GM21381 (cell line): ENCODE results near the gene TRIM77.
"Not testable (repeated sequence)": the region's sequence is repeated elsewhere in the genome, so short reads cannot be mapped to it uniquely, and the experiment has no call there.

Experiments used
- ATAC-seq: cut with Tn5 transposase; IDR thresholded peaks from one replicate; pipeline ENCODE4 v1.9.1; 2021; ENCODE audit warnings: mild to moderate bottlenecking, moderate library complexity; ENCODE audit not compliant: unreplicated experiment

Gene TRIM77, protein sequence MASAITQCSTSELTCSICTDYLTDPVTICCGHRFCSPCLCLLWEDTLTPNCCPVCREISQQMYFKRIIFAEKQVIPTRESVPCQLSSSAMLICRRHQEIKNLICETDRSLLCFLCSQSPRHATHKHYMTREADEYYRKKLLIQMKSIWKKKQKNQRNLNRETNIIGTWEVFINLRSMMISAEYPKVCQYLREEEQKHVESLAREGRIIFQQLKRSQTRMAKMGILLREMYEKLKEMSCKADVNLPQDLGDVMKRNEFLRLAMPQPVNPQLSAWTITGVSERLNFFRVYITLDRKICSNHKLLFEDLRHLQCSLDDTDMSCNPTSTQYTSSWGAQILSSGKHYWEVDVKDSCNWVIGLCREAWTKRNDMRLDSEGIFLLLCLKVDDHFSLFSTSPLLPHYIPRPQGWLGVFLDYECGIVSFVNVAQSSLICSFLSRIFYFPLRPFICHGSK

GRCh38 chr11:89709999-89710398 lies at the start of gene TRIM77:
Gene TRIM77 (plus strand): TSS chr11:89710299. CDS start chr11:89710299, 0 bp downstream.
- not testable (repeated sequence) for ATAC-seq

DNA sequence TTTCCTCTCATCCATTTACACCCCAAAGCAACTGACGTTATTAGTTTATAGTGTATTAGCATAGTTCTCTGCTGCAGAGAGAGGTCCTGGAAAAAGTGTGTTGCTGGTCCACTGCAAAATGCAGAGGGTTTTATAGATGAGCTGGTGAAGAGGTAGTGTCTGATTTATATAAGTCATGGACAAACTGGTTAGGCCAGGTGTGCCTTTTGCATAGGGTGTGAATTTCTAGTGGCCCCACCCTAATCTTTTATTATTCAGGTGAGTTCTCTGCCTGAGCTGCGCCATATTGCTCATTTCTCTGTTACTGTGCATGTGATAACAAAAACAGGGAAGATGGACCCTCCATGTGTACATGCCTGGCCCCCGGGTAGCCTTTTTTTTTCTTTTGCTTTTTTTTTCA lies 43.1 kb upstream of the TRIM77 start:
- ATAC-seq = no peak

DNA sequence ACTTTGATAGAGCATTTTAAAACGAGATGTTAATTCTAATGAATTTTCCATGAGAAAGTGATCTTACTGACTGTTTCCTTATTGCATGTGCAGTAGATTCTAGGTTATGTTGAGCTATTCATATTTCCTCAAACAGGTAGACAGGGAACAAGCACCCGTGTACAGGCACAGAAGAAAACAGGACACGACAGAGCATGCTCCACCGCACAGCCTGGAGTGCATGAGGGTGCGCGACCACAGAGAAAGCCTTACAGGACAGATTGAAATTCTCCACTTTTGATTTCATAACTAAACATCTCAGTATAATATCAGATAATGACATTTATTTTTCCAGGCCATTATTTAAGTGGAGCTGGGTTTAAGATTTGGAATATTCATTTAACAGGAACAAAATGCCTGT lies 41.9 kb upstream of the TRIM77 start:
- not testable (repeated sequence) for ATAC-seq

- ATAC-seq = not testable (repeated sequence)
Observed at GRCh38 chr11:89669586-89669985, 40.5 kb upstream of the TRIM77 start.

DNA sequence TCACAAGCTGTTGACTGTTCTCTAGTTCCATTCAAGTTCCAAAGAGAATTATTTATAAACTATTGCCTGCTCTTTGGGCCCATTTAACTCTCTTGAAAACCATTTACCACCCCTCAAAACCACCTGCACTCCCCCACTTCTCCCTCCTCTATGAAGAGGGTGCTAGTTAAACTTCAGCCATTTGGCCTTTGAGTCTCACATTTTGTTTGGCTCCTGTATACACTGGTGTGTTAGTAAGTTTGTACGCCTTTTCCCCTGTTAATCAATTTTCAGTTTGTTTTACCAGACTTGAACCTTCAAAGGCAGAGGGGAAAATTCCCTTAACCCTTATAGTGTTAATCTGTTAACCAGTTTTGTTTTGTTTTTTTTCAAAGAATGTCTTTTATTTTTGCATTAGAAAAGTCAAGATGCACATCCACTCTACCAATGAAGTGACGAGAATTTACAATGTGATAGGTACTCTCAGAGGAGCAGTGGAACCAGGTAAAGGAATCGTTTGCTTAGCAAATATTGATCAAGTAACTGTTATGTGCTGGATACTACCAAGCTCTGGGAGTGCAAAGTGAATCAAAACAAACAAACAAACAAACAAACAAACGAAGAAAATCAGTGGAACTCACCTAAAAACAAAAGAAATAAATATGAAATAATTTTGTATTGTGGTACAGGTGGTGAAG lies 40.0 kb upstream of the TRIM77 start:
- not testable (repeated sequence) for ATAC-seq

DNA sequence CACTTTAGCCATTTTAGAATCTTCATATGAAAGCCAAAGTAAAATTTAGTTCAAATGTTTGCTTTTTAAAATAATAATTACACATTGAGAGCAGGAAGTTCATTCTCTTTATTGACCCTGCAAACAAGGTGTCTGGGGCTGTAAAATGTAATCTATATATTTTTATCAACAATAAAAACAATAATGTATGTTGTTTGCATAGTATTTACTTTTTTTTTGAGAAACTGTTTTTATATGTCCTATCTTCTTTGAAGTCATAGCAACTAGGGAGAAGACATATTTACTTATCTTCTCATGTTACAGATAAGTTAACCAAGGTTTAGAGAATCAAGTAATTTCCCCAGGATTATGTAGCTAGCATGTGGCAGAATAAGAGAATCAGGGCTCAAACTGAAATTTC lies 37.6 kb upstream of the TRIM77 start:
- not testable (repeated sequence) for ATAC-seq

DNA sequence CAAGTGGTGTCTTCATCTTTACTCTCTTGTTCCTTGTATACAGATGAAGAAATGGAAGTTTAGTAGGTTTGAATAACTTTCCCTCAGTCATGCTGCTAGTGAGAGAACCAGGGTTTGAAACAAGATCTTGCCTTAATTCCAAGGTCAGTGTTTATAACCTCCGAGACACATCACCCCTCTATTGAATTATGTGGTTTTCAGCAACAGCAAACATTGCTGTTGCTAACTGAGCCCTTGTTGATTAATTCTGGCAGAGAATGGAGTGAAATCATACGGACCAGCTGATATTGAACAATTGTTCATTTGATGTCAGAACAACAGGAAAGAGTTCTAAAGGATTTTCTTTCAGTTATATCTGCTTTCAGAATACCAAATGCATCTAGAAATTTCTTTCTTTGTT lies 36.7 kb upstream of the TRIM77 start:
- ATAC-seq = not testable (repeated sequence)

DNA sequence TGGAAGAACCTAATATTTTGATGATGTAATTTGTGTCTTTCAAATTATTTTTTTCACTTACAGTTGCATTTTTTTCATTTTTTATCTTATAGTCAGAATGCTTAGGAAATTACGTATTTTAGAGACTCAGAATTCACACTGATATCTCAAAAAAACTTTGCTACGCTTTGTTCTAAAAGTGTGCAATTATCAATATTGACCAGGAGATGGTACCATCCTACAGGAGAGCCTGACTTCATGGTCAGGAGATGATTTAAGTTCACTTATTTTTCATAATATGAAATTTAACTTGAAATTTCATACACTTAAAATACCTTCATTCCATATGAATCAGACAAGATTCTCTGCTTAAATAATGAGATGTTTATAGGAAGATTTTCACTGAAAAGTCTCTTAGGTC lies 34.7 kb upstream of the TRIM77 start:
- ATAC-seq = not testable (repeated sequence)

DNA sequence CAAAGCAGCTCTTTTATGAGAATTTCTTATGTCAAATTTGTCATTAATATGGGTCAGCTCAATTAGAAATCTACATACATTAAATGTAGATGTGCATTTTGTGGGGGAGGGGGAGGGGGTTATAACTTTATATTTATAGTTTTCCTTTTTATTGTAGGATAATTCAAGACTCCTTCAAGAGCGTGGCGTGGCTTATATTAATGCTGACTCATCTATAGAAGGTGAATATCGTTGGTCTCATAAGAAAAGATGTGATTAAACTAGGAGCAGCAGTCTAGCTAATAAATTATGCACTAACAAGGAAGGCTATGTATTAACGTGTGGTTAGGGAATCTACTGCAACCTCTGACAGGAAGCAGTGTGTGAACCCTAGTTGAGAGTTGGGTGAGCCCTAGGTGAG lies 34.2 kb upstream of the TRIM77 start:
- ATAC-seq = not testable (repeated sequence)

DNA sequence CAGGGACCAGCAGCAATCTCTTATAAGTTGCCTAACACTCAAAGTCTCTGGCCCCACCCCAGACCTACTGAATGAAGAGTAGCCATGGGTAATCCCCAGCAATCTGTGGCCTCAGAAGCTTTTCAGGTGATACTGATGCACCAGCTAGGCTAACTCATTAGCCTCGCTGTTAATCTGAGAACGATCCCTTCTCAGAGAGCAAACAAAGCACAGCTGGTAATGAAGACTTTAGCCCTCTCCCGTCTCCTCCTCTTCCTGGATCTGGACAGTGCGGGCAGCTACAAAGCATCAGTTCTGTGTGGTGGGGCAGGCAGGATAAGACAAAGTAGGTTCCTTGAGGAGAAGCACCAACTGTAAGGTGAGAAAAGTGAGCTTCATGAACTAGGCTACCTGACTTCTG lies 3.0 kb upstream of the TRIM77 start:
- not testable (repeated sequence) for ATAC-seq

- not testable (repeated sequence) for ATAC-seq
Observed at GRCh38 chr11:89724866-89725498, 14.9 kb downstream of the TRIM77 start.

DNA sequence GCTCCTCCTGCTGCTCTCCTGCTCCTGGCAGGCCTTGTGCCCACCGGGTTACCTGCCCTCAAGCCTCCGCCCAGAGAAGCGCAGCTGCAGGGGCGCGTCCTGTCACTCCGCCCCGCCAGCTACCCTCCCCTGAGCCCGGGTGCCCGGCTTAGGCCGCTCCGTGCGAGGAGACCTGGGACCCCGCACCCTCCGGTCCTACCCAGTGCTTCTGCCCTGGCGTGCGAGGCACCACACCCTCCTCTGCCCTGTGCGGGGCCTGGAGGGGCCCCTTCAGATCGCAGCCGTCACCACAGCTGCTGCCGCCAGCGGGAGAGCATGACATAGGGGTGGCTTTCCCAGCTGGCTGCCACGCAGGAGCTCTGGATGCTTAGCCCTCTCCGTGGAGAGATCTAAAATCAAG lies 20.1 kb downstream of the TRIM77 start:
- not testable (repeated sequence) for ATAC-seq

DNA sequence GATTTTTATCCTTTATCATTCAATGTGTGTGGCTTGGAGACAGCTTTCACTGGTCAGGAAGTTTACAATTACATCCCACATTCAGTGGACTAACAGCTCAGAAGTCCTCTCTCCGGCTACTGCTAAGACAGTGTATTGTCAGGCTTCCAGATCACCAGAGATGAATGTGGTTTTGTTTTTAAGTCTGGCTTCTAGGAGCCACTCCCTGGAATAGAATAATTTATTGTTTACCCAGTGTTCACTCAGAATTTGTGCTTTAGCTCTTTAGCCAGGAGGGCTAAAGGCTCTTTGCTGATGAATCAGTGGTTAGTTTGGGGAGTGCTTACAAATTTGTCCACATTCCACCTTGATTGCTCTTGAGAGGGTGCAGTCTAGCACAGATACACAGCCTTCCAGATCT lies 26.5 kb downstream of the TRIM77 start:
- ATAC-seq = no peak

GRCh38 chr11:89737116-89737515 lies 27.0 kb downstream of the TRIM77 start:
- no peak for ATAC-seq

- ATAC-seq = not testable (repeated sequence)
Observed at GRCh38 chr11:89741406-89741805, 31.3 kb downstream of the TRIM77 start.

- ATAC-seq = not testable (repeated sequence)
Observed at GRCh38 chr11:89744158-89744557, 34.1 kb downstream of the TRIM77 start.

DNA sequence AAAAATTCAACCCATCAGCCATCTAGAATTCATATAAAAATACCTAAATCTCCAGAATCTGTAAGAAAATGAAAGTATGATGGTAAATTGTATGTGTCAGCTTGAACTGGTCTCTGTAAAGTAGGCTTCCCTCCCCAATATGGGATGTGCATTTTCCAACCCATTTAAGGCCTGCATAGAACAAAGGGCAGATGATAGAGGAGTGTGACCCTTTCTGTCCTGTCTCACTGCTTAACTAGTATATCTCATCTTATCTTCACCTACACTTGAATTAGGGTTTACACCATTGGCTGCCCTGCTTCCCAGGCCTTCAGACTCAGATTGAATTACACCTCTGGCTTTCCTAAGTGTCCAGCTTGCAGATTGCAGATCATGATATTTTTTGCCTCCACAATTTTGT lies 40.7 kb downstream of the TRIM77 start:
- ATAC-seq = not testable (repeated sequence)
